ENCODE data around the gene KLHL29.

Gene KLHL29

GRCh38 chr2:23566241-23567142 is 181.5 kb downstream of the KLHL29 start:
- DNase-seq = peak in 4 of 58 donors; percentile 21 to 45 (median 39)

GRCh38 chr2:23567161-23567756 is 182.3 kb downstream of the KLHL29 start:
- no peak for DNase-seq

- no peak for DNase-seq
These were observed 183.2 kb downstream of the KLHL29 start for GRCh38 chr2:23568211-23568610.

GRCh38 chr2:23568626-23569190 is 183.7 kb downstream of the KLHL29 start:
- DNase-seq = no peak

GRCh38 chr2:23569761-23570365 is 184.9 kb downstream of the KLHL29 start:
- peak in 1 of 58 donors; percentile 30 for DNase-seq

GRCh38 chr2:23571085-23571484 is 186.1 kb downstream of the KLHL29 start:
- DNase-seq = no peak

GRCh38 chr2:23571527-23572282 is 186.7 kb downstream of the KLHL29 start:
- DNase-seq = no peak

GRCh38 chr2:23574919-23575654 is 190.1 kb downstream of the KLHL29 start:
- no peak for DNase-seq

- DNase-seq = peak in 4 of 58 donors; percentile 8 to 37 (median 18)
These were observed 194.1 kb downstream of the KLHL29 start for GRCh38 chr2:23578964-23579671.

- no peak for DNase-seq
These were observed 194.7 kb downstream of the KLHL29 start for GRCh38 chr2:23579674-23580073.

- DNase-seq = no peak
These were observed 198.5 kb downstream of the KLHL29 start for GRCh38 chr2:23583467-23583866.

GRCh38 chr2:23584054-23584745 is 199.2 kb downstream of the KLHL29 start:
- no peak for DNase-seq

GRCh38 chr2:23585273-23586170 is 200.5 kb downstream of the KLHL29 start:
- DNase-seq = no peak

GRCh38 chr2:23586741-23587306 is 201.8 kb downstream of the KLHL29 start:
- DNase-seq = no peak

- DNase-seq = no peak
These were observed 202.4 kb downstream of the KLHL29 start for GRCh38 chr2:23587341-23587880.

GRCh38 chr2:23588106-23588505 is 203.1 kb downstream of the KLHL29 start:
- no peak for DNase-seq

GRCh38 chr2:23588508-23589201 is 203.7 kb downstream of the KLHL29 start:
- DNase-seq = no peak

Data from anterior cingulate cortex (tissue), 58 donors.